Transverse colon (tissue), 4 donors: ENCODE measurements around the gene PTBP1. TPM values are rescaled to one million over a fixed set of nuclear protein-coding genes. Genes with fewer than 3 reads are reported as not detected.

Experiments
- DNase-seq: peaks from one replicate; pipeline ENCODE4 v3.0.0-alpha.2; 2019
- H3K27ac ChIP-seq, 4 donors: fragments of 200-600 bp; sonication (generic); 2 replicates each; pipeline ENCODE4 v1.5.1; 2016 to 2018; ENCODE audit warnings: inconsistent platforms in 4 of 4
- H3K27me3 ChIP-seq: fragments of 200-600 bp; sonication (generic); 2 replicates; pipeline ENCODE4 v1.5.1; 2017; ENCODE audit warnings: inconsistent platforms
- H3K36me3 ChIP-seq, 4 donors: fragments of 200-600 bp; sonication (generic); 2 replicates each; pipeline ENCODE4 v1.5.1; 2017 to 2019; ENCODE audit warnings: inconsistent platforms in 4 of 4
- H3K4me1 ChIP-seq, 4 donors: fragments of 200-600 bp; sonication (generic); 2 replicates each; pipeline ENCODE4 v1.5.1; 2017 to 2020; ENCODE audit warnings: inconsistent platforms in 4 of 4
- H3K4me3 ChIP-seq, 4 donors: fragments of 200-600 bp; sonication (generic); 1 replicate in 1 of 4; 2 replicates in 3 of 4; pipeline versions ENCODE4 v1.5.1 to v1.6.1; 2017 to 2019; ENCODE audit warnings: inconsistent platforms in 4 of 4
- H3K9me3 ChIP-seq, 2 donors: fragments of 200-600 bp; sonication (generic); 2 replicates each; pipeline ENCODE4 v1.5.1; 2017 to 2019; ENCODE audit warnings: inconsistent platforms in 2 of 2
- EP300 ChIP-seq: sonication (generic); formaldehyde crosslinking; IDR thresholded peaks from one replicate; pipeline ENCODE4 v1.6.1; 2017; ENCODE audit warnings: antibody characterized with exemption, low read depth
- POLR2A ChIP-seq: fragments of 450-650 bp; IDR thresholded peaks from one replicate; pipeline ENCODE4 v1.6.1; 2016; ENCODE audit warnings: antibody characterized with exemption, mild to moderate bottlenecking, moderate library complexity
- POLR2AphosphoS5 ChIP-seq, 3 donors: sonication (generic); formaldehyde crosslinking; IDR thresholded peaks; one replicate each; pipeline ENCODE4 v1.6.1; 2016; ENCODE audit warnings: antibody characterized with exemption in 3 of 3
- WGBS, 2 donors: methylation state at CpG; one replicate each; pipeline ENCODE4 v1.1.5; 2018; ENCODE audit warnings: low coverage in 1 of 2; 5-methylcytosine and 5-hydroxymethylcytosine counted together
- in situ Hi-C, 4 donors: fragments of 200-750 bp; cut with MboI; loops; one replicate each; pipeline versions ENCODE4 v1.15.0 to v1.15.1; 2017; ENCODE audit warnings: low sequenced_read_pairs in 3 of 4, low pct_ligation_motif_present in 1 of 4, low pct_unique_long_range_greater_than_20kb in 1 of 4
- intact Hi-C: fragments of 100-400 bp; cut with DNase I; formaldehyde crosslinking; loops from one replicate; pipeline ENCODE4 v1.15.1; 2023; ENCODE audit warnings: low total_unique reads
- total RNA-seq, 4 donors: library from RNA; depleted of rRNA; stranded (reverse); fragments of >200 nt; gene quantifications; one replicate each; pipeline ENCODE4 v1.1.0, GENCODE V29; 2016
- TF ChIP-seq, protein P1 (sequence below), 5 experiments: fragments of 200-600 bp in 3 of 5; fragments of 450-650 bp in 2 of 5; sonication (generic) in 3 of 5; IDR thresholded peaks; 1 replicate in 2 of 5; 2 replicates in 3 of 5; pipeline ENCODE4 v1.5.1; 2016 to 2017; ENCODE audit warnings: antibody characterized with exemption in 5 of 5, inconsistent platforms in 3 of 5, mild to moderate bottlenecking in 2 of 5, moderate library complexity in 1 of 5

The PTBP1 gene
- total RNA-seq, 4 donors from 2014 or later, result 145 to 258 (median 194) TPM

DNA sequence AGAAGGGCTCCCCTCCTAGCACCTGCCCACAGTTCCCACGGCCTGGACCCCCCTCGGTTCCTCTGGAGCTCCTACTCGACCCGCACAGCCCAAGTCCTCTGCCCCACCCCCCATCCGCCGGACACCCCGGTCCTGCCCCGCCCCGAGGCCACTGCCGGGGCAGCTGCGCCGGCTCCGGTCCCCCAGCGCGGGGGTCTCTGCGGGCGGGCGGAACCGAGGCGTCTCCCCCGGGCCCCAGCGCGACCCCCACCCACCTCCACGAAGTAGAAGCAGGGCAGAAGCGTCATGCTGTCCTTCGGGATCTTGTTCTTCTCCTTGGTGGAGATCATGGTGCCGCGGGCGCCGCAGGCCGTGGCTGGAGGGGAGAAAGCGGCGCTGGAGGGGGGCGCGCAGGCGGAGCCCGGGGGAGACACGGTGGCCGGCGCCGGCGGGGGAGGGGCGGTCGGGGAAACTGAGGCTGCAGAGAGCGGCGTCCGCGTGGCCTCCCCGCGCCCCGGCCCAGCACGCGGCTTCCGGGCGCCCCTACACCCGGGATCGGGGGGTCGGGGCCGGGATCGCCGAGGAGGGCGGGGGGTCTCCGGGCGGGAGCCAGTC is 24.1 kb downstream of the PTBP1 start:
- Histone ChIP-seq H3K36me3 (no peaks in the 10 kb centered on the region), H3K4me3 (peak overlapping the region in 3 of 4 donors; percentile 14 to 40 (median 24)), H3K4me1 (peaks cover 0 to 16% (median 14%) of the 10 kb centered on the region in 4 donors), H3K27ac (no peak overlapping the region), H3K27me3 (peaks cover 53% of the 10 kb centered on the region), H3K9me3 (no peaks in the 10 kb centered on the region)
- in situ Hi-C loops (no loop called here), intact Hi-C loops (no loop called here)
- WGBS, 2 donors, result 0% methylated on average over 3 of the region's 64 CpGs; no CpG with 5 or more reads in 1 of the 2 donors
- DNase-seq, result no peak
- TF ChIP-seq EP300 (no peak), POLR2AphosphoS5 (IDR thresholded peaks at IDR 0.05) (no peak), POLR2A (no peak)
- TF ChIP-seq, protein P1, sequence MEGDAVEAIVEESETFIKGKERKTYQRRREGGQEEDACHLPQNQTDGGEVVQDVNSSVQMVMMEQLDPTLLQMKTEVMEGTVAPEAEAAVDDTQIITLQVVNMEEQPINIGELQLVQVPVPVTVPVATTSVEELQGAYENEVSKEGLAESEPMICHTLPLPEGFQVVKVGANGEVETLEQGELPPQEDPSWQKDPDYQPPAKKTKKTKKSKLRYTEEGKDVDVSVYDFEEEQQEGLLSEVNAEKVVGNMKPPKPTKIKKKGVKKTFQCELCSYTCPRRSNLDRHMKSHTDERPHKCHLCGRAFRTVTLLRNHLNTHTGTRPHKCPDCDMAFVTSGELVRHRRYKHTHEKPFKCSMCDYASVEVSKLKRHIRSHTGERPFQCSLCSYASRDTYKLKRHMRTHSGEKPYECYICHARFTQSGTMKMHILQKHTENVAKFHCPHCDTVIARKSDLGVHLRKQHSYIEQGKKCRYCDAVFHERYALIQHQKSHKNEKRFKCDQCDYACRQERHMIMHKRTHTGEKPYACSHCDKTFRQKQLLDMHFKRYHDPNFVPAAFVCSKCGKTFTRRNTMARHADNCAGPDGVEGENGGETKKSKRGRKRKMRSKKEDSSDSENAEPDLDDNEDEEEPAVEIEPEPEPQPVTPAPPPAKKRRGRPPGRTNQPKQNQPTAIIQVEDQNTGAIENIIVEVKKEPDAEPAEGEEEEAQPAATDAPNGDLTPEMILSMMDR (IDR thresholded peaks at IDR 0.05), result no peak

DNA sequence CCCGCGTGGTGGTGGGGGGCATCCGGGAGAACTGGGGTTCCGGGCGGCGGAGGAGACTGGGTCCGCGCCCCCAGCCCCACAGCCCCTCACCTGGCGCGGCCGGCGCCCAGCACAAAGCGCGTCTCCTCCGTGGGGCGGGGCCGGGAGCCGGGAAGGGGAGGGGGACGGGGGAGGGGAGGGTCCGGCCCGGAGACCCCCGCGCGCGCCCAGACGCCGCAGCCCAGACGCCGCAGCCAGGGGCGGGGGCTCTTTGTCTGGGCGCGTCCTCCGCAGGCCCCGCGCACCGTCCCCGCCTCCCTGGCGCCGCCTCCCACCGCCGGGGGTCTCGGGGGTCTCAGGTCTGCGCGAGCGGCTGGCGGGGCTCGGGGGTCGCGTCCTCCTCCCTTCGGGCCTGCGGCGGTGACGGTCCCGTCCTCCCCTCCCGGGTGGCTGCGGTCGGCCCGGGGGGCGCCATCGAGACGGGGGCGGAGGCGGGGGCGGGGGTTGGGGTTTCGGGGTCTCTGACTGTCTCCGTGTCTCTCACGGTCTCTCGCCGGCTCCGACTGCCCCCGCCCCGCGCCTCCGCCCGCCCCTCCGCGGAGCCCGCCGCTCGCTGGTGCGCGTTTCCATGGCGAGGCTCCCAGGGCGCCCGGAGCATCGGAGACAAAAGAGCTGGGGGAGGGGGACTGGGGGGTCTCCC is 24.7 kb downstream of the PTBP1 start, which contains the start of gene PLPPR3:
Gene PLPPR3, minus strand, starts transcription at position 131 of the 679 bp plus-strand sequence. CDS start 396 bp downstream, outside the sequence.
- Histone ChIP-seq H3K4me3 (peak within 1 kb of the TSS in 3 of 4 donors; percentile 14 to 40 (median 24)), H3K9me3 (no peaks in the 10 kb centered on the region), H3K36me3 (no peaks in the 10 kb centered on the region), H3K4me1 (peaks cover 0 to 16% (median 14%) of the 10 kb centered on the region in 4 donors), H3K27ac (no peak within 1 kb of the TSS), H3K27me3 (peaks cover 57% of the 10 kb centered on the region)
- in situ Hi-C loops (no loop called here), intact Hi-C loops (no loop called here)
- no peak for DNase-seq
- 15% methylated on average over 17 of the region's 86 CpGs; no CpG with 5 or more reads in 1 of the 2 donors for WGBS, 2 donors
- TF ChIP-seq POLR2AphosphoS5 (IDR thresholded peaks at IDR 0.05) (no peak), EP300 (no peak), POLR2A (no peak)
- TF ChIP-seq, protein P1 (IDR thresholded peaks at IDR 0.05), result no peak

DNA sequence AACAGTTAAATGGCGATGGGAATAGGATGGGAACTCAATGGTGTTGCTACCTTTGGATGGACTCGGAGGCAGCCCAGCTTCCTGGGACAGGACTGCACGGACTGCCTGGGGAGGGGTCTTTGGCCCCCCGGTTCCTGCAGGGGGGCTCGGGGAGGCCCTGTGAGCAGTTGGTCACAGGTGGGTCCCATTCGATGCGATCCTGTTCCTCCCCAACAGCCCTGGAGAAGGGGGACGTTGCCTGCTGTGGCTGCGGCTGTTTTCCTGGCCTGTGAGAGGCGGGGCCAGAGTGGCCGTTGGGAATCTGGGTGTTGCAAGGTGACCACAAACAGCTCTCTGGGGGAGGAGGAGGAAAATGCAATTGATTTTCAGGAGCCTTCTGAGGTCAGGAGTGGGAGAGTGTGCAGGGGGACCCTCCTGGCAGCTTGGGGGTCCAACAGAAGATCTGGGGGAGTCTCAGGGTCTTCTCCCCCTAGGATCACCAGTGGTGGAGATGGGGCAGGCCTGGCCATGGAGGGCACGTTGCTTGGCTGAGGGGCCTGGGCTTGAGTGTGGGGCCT is 26.4 kb downstream of the PTBP1 start:
- Histone ChIP-seq H3K4me1 (peaks cover 0 to 16% (median 16%) of the 10 kb centered on the region in 4 donors), H3K36me3 (no peaks in the 10 kb centered on the region), H3K27me3 (peaks cover 61% of the 10 kb centered on the region), H3K9me3 (no peaks in the 10 kb centered on the region), H3K27ac (no peak overlapping the region), H3K4me3 (no peak overlapping the region)
- 41 to 100% methylated on average over 1 to 12 of the region's 12 CpGs for WGBS, 2 donors
- in situ Hi-C loops (no loop called here), intact Hi-C loops (no loop called here)
- TF ChIP-seq EP300, result no peak
- DNase-seq, result peak; percentile 40

DNA sequence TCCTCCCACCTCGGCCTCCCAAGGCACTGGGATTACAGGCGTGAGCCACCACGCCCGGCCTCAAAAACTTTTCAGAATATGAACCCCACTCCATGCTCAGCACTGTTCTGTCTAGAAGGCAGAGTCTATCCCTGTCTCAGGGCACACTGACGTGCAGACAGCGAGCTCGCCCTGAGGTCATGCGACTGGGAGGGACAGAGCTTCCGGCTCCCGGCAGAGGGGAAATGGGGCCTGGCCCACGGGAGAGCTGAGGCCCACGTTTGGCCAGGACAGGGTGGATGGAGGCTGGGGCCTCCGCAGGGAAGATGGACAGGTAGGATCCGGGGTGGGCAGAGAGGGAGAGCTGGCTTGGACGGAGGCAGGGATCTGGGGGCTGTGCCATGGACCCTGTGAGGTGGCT is 27.6 kb downstream of the PTBP1 start:
- Histone ChIP-seq H3K4me1 (peaks cover 0 to 16% (median 16%) of the 10 kb centered on the region in 4 donors), H3K36me3 (no peaks in the 10 kb centered on the region), H3K27me3 (peaks cover 69% of the 10 kb centered on the region), H3K4me3 (no peak overlapping the region), H3K9me3 (no peaks in the 10 kb centered on the region), H3K27ac (no peak overlapping the region)
- no peak for DNase-seq
- TF ChIP-seq, protein P1 (IDR thresholded peaks at IDR 0.05), result no peak
- TF ChIP-seq POLR2AphosphoS5 (IDR thresholded peaks at IDR 0.05) (no peak), EP300 (no peak), POLR2A (no peak)
- WGBS, 2 donors, result 59 to 100% methylated on average over 3 to 14 of the region's 15 CpGs
- in situ Hi-C loops, result no loop called here
- intact Hi-C loops, result no loop called here
